K562 (cell line): Measurements from ENCODE around the gene OLFML1.

ENCODE experiments used
- EP300 ChIP-seq: IDR thresholded peaks from 2 replicates; pipeline ENCODE4 v1.6.1; 2012; ENCODE audit warnings: low read length, improper control_type of control experiment
- EZH2 ChIP-seq: IDR thresholded peaks from 2 replicates; pipeline ENCODE4 v1.6.1; 2012; ENCODE audit warnings: low read depth, mild to moderate bottlenecking, inconsistent platforms, low read length, borderline replicate concordance
- KDM1A ChIP-seq, 2 experiments: fragments of 450-650 bp; IDR thresholded peaks; 2 replicates each; pipeline ENCODE4 v1.6.1; 2016; ENCODE audit warnings: mild to moderate bottlenecking in 2 of 2
- MAFF ChIP-seq: IDR thresholded peaks from 2 replicates; pipeline ENCODE4 v1.6.1; 2012; ENCODE audit warnings: low read length, improper control_type of control experiment
- NFXL1 ChIP-seq: fragments of 450-650 bp; formaldehyde crosslinking; IDR thresholded peaks from 2 replicates; pipeline ENCODE4 v1.4.0; 2021; ENCODE audit warnings: mild to moderate bottlenecking
- PML ChIP-seq: IDR thresholded peaks from 2 replicates; pipeline ENCODE4 v1.6.1; 2012; ENCODE audit warnings: low read length, inconsistent platforms
- POLR2A ChIP-seq: fragments of 450-650 bp; conservative IDR thresholded peaks from 2 replicates; pipeline ENCODE4 v1.6.1; 2016
- RCOR1 ChIP-seq, 2 experiments: IDR thresholded peaks; 2 replicates each; pipeline ENCODE4 v1.6.1; 2012; ENCODE audit warnings: low read depth in 2 of 2, low read length in 2 of 2, borderline replicate concordance in 1 of 2, improper control_type of control experiment in 1 of 2
- TARDBP ChIP-seq: fragments of 450-650 bp; IDR thresholded peaks from 2 replicates; pipeline ENCODE4 v1.6.1; 2016
- YBX1 ChIP-seq: fragments of 450-650 bp; IDR thresholded peaks from 2 replicates; pipeline ENCODE4 v1.7.1; 2016; ENCODE audit warnings: mild to moderate bottlenecking
- ZNF586 ChIP-seq: fragments of 450-650 bp; formaldehyde crosslinking; conservative IDR thresholded peaks from 2 replicates; pipeline ENCODE4 v1.4.0; 2020; ENCODE audit warnings: mild to moderate bottlenecking, moderate library complexity
- TF ChIP-seq, protein P1 (sequence below), 3 experiments: IDR thresholded peaks in 2 of 3; conservative IDR thresholded peaks in 1 of 3; 2 replicates each; pipeline ENCODE4 v1.5.1; 2011 to 2012; ENCODE audit warnings: low read length in 3 of 3, mild to moderate bottlenecking in 3 of 3, control low read depth in 2 of 3, improper control_type of control experiment in 1 of 3, inconsistent platforms in 1 of 3, low read depth in 1 of 3, mixed read lengths in 1 of 3, moderate library complexity in 1 of 3; ENCODE audit not compliant: insufficient read depth in 2 of 3
- TF ChIP-seq, protein P2 (sequence below), 2 experiments: fragments of 450-650 bp; formaldehyde crosslinking in 1 of 2; IDR thresholded peaks; 2 replicates each; pipeline versions ENCODE4 v1.4.0 to v1.6.1; 2014 to 2020; ENCODE audit warnings: mild to moderate bottlenecking in 2 of 2, borderline replicate concordance in 1 of 2, low read depth in 1 of 2
- TF ChIP-seq, protein P3 (sequence below): fragments of 450-650 bp; IDR thresholded peaks from 2 replicates; pipeline ENCODE4 v1.6.1; 2016; ENCODE audit warnings: low read depth, mild to moderate bottlenecking, moderate library complexity

DNA sequence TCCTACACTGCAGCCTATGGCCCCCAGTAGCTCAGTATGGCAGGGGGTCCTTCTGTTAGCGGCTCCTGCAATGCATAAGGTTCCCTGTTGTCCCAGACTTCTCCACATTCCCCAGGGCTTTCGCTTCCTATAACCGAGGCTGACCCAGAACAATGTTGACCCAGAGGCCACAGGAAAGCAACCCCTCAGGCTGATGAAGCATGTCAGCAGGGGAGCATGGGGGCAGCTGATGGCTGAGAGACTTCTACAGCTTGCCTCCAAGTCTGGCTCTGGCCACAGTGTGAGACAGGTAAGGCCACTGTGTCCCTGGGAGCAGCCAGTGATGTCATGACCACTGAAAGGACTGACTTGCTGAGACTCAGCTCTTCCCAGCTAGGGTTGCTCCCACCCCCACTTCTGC is 15.9 kb downstream of the OLFML1 start:
- TF ChIP-seq POLR2A (no peak), ZNF586 (CRISPR knock-in tag) (no peak), MAFF (no peak), EP300 (no peak), NFXL1 (CRISPR knock-in tag) (no peak), TARDBP (no peak), EZH2 (no peak), RCOR1 (IDR thresholded peaks at IDR 0.05; ENCODE audit: borderline replicate concordance in 1 of 2, low read depth in 2 of 2, low read length in 2 of 2) (no peak), YBX1 (no peak), KDM1A (IDR thresholded peaks at IDR 0.05) (no peak), PML (no peak)
- TF ChIP-seq, protein P1, sequence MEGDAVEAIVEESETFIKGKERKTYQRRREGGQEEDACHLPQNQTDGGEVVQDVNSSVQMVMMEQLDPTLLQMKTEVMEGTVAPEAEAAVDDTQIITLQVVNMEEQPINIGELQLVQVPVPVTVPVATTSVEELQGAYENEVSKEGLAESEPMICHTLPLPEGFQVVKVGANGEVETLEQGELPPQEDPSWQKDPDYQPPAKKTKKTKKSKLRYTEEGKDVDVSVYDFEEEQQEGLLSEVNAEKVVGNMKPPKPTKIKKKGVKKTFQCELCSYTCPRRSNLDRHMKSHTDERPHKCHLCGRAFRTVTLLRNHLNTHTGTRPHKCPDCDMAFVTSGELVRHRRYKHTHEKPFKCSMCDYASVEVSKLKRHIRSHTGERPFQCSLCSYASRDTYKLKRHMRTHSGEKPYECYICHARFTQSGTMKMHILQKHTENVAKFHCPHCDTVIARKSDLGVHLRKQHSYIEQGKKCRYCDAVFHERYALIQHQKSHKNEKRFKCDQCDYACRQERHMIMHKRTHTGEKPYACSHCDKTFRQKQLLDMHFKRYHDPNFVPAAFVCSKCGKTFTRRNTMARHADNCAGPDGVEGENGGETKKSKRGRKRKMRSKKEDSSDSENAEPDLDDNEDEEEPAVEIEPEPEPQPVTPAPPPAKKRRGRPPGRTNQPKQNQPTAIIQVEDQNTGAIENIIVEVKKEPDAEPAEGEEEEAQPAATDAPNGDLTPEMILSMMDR (IDR thresholded peaks at IDR 0.05 in 2 of 3, conservative IDR thresholded peaks at IDR 0.05 in 1 of 3; ENCODE audit: insufficient read depth in 2 of 3, low read depth in 1 of 3, low read length in 3 of 3), result no peak
- TF ChIP-seq, protein P2, sequence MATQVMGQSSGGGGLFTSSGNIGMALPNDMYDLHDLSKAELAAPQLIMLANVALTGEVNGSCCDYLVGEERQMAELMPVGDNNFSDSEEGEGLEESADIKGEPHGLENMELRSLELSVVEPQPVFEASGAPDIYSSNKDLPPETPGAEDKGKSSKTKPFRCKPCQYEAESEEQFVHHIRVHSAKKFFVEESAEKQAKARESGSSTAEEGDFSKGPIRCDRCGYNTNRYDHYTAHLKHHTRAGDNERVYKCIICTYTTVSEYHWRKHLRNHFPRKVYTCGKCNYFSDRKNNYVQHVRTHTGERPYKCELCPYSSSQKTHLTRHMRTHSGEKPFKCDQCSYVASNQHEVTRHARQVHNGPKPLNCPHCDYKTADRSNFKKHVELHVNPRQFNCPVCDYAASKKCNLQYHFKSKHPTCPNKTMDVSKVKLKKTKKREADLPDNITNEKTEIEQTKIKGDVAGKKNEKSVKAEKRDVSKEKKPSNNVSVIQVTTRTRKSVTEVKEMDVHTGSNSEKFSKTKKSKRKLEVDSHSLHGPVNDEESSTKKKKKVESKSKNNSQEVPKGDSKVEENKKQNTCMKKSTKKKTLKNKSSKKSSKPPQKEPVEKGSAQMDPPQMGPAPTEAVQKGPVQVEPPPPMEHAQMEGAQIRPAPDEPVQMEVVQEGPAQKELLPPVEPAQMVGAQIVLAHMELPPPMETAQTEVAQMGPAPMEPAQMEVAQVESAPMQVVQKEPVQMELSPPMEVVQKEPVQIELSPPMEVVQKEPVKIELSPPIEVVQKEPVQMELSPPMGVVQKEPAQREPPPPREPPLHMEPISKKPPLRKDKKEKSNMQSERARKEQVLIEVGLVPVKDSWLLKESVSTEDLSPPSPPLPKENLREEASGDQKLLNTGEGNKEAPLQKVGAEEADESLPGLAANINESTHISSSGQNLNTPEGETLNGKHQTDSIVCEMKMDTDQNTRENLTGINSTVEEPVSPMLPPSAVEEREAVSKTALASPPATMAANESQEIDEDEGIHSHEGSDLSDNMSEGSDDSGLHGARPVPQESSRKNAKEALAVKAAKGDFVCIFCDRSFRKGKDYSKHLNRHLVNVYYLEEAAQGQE (IDR thresholded peaks at IDR 0.05; ENCODE audit: borderline replicate concordance), result no peak
- TF ChIP-seq, protein P2 (CRISPR knock-in tag; IDR thresholded peaks at IDR 0.05; ENCODE audit: low read depth), result no peak
- TF ChIP-seq, protein P3, sequence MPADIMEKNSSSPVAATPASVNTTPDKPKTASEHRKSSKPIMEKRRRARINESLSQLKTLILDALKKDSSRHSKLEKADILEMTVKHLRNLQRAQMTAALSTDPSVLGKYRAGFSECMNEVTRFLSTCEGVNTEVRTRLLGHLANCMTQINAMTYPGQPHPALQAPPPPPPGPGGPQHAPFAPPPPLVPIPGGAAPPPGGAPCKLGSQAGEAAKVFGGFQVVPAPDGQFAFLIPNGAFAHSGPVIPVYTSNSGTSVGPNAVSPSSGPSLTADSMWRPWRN, result no peak
